H9 (cell line): Measurements from ENCODE around the gene SHANK1. TPM values are rescaled to one million over a fixed set of nuclear protein-coding genes. Genes with fewer than 3 reads are reported as not detected.

ENCODE experiments used
- DNase-seq: peaks from one replicate; pipeline ENCODE4 v3.0.0-alpha.2; 2017
- H2AFZ ChIP-seq: one replicate; pipeline ENCODE4 v1.6.1; 2013; ENCODE audit warnings: mild to moderate bottlenecking, low read length, control low read depth, moderate library complexity
- H2AK5ac ChIP-seq: 2 replicates; pipeline ENCODE4 v1.6.1; 2013; ENCODE audit warnings: low read length, control low read depth, mixed read lengths; ENCODE audit not compliant: insufficient read length
- H2BK120ac ChIP-seq: one replicate; pipeline ENCODE4 v1.6.1; 2013; ENCODE audit warnings: low read depth, mild to moderate bottlenecking, low read length, control low read depth, inconsistent platforms; ENCODE audit not compliant: poor library complexity, severe bottlenecking
- H2BK12ac ChIP-seq: 2 replicates; pipeline ENCODE4 v1.6.1; 2013; ENCODE audit warnings: low read length, control low read depth, mixed read lengths, low read depth; ENCODE audit not compliant: insufficient read length
- H2BK15ac ChIP-seq: 2 replicates; pipeline ENCODE4 v1.6.1; 2013; ENCODE audit warnings: low read depth, low read length, control low read depth
- H2BK20ac ChIP-seq: one replicate; pipeline ENCODE4 v1.6.1; 2013; ENCODE audit warnings: low read depth, mild to moderate bottlenecking, low read length, control low read depth, inconsistent platforms; ENCODE audit not compliant: poor library complexity, severe bottlenecking
- H2BK5ac ChIP-seq: 2 replicates; pipeline ENCODE4 v1.6.1; 2013; ENCODE audit warnings: low read length, control low read depth, mixed read lengths; ENCODE audit not compliant: insufficient read length
- H3K14ac ChIP-seq: 2 replicates; pipeline ENCODE4 v1.6.1; 2013; ENCODE audit warnings: low read length, control low read depth; ENCODE audit not compliant: insufficient read depth
- H3K18ac ChIP-seq: 2 replicates; pipeline ENCODE4 v1.6.1; 2013; ENCODE audit warnings: low read depth, mild to moderate bottlenecking, mixed read lengths, low read length, control low read depth; ENCODE audit not compliant: insufficient read length
- H3K23ac ChIP-seq: 2 replicates; pipeline ENCODE4 v1.6.1; 2013; ENCODE audit warnings: low read length, control low read depth, mixed read lengths, low read depth; ENCODE audit not compliant: insufficient read length
- H3K23me2 ChIP-seq: 2 replicates; pipeline ENCODE4 v1.6.1; 2013; ENCODE audit warnings: low read depth, mild to moderate bottlenecking, mixed read lengths, low read length, control low read depth; ENCODE audit not compliant: insufficient read length, poor library complexity, severe bottlenecking
- H3K27ac ChIP-seq: 2 replicates; pipeline ENCODE4 v1.5.1; 2013; ENCODE audit warnings: low read length, control low read depth, mixed read lengths, low read depth; ENCODE audit not compliant: insufficient read length
- H3K27me3 ChIP-seq: 2 replicates; pipeline ENCODE4 v1.6.1; 2013; ENCODE audit warnings: low read length, control low read depth, inconsistent platforms; ENCODE audit not compliant: insufficient read depth
- H3K4ac ChIP-seq: 2 replicates; pipeline ENCODE4 v1.6.1; 2013; ENCODE audit warnings: low read depth, mild to moderate bottlenecking, control low read depth, inconsistent platforms, low read length, moderate library complexity
- H3K4me1 ChIP-seq: 2 replicates; pipeline ENCODE4 v1.6.1; 2013; ENCODE audit warnings: low read length, control low read depth, inconsistent platforms; ENCODE audit not compliant: insufficient read depth
- H3K4me2 ChIP-seq: 2 replicates; pipeline ENCODE4 v1.6.1; 2013; ENCODE audit warnings: low read length, control low read depth, mixed read lengths; ENCODE audit not compliant: insufficient read length, insufficient read depth
- H3K56ac ChIP-seq: 2 replicates; pipeline ENCODE4 v1.6.1; 2013; ENCODE audit warnings: low read depth, mild to moderate bottlenecking, mixed read lengths, low read length, control low read depth; ENCODE audit not compliant: insufficient read length
- H3K79me1 ChIP-seq: 2 replicates; pipeline ENCODE4 v1.6.1; 2013; ENCODE audit warnings: low read depth, mild to moderate bottlenecking, moderate library complexity, low read length, control low read depth, inconsistent platforms; ENCODE audit not compliant: insufficient read depth, poor library complexity, severe bottlenecking
- H3K79me2 ChIP-seq: 2 replicates; pipeline ENCODE4 v1.6.1; 2013; ENCODE audit warnings: low read length, control low read depth, inconsistent platforms; ENCODE audit not compliant: insufficient read depth
- H3K9ac ChIP-seq: 2 replicates; pipeline ENCODE4 v1.6.1; 2013; ENCODE audit warnings: low read length, control low read depth, mixed read lengths; ENCODE audit not compliant: insufficient read length; ENCODE audit errors: extremely low read depth
- H3K9me3 ChIP-seq: one replicate; pipeline ENCODE4 v1.6.1; 2013; ENCODE audit warnings: low read depth, low read length, inconsistent platforms; ENCODE audit not compliant: control insufficient read depth
- H3T11ph ChIP-seq: one replicate; pipeline ENCODE4 v1.6.1; 2013; ENCODE audit warnings: mild to moderate bottlenecking, low read length, control low read depth, inconsistent platforms
- H4K20me1 ChIP-seq: one replicate; pipeline ENCODE4 v1.6.1; 2013; ENCODE audit not compliant: control insufficient read depth, insufficient read length, insufficient read depth
- H4K5ac ChIP-seq: 2 replicates; pipeline ENCODE4 v1.6.1; 2013; ENCODE audit warnings: low read depth, mild to moderate bottlenecking, mixed read lengths, low read length, control low read depth; ENCODE audit not compliant: insufficient read length
- H4K8ac ChIP-seq: replicated peaks from 2 replicates; pipeline ENCODE4 v1.6.1; 2013; ENCODE audit warnings: low read length, control low read depth, mixed read lengths, low read depth; ENCODE audit not compliant: insufficient read length
- H4K91ac ChIP-seq: 2 replicates; pipeline ENCODE4 v1.6.1; 2013; ENCODE audit warnings: low read depth, mild to moderate bottlenecking, moderate library complexity, mixed read lengths, low read length, control low read depth; ENCODE audit not compliant: insufficient read length
- H3K27ac Mint-ChIP-seq, 3 experiments: 2 replicates in 2 of 3; 3 replicates in 1 of 3; pipeline ENCODE4 v1.8.0; 2020 to 2021; ENCODE audit warnings: mixed read lengths in 3 of 3, mild to moderate bottlenecking in 1 of 3, moderate library complexity in 1 of 3
- H3K27me3 Mint-ChIP-seq: 2 replicates; pipeline ENCODE4 v1.8.0; 2021; ENCODE audit warnings: low read depth, mild to moderate bottlenecking, moderate library complexity, mixed read lengths
- H3K36me3 Mint-ChIP-seq, 3 experiments: 2 replicates in 2 of 3; 3 replicates in 1 of 3; pipeline ENCODE4 v1.8.0; 2020 to 2021; ENCODE audit warnings: low read depth in 3 of 3, mixed read lengths in 3 of 3; ENCODE audit not compliant: insufficient read depth in 1 of 3
- H3K4me1 Mint-ChIP-seq, 2 experiments: 2 replicates each; pipeline ENCODE4 v1.8.0; 2020; ENCODE audit warnings: mixed read lengths in 2 of 2
- H3K4me3 Mint-ChIP-seq, 2 experiments: 2 replicates in 1 of 2; 3 replicates in 1 of 2; pipeline ENCODE4 v1.8.0; 2020 to 2021; ENCODE audit warnings: mild to moderate bottlenecking in 2 of 2, mixed read lengths in 2 of 2, moderate library complexity in 1 of 2
- H3K9me3 Mint-ChIP-seq, 2 experiments: 2 replicates in 1 of 2; 3 replicates in 1 of 2; pipeline ENCODE4 v1.8.0; 2020; ENCODE audit warnings: mild to moderate bottlenecking in 2 of 2, mixed read lengths in 2 of 2, moderate library complexity in 1 of 2
- CTCF ChIP-seq: fragments of 200-600 bp; sonication (generic); conservative IDR thresholded peaks from 3 replicates; pipeline ENCODE4 v1.8.0; 2021; ENCODE audit warnings: antibody characterized with exemption, mild to moderate bottlenecking
- WGBS: extraction: QIAGEN DNeasy Blood & Tissue Kit; methylation state at CpG from one replicate; pipeline ENCODE4 v1.1.7; 2013; ENCODE audit warnings: missing lambda C conversion rate, low lambda C conversion rate, mixed read lengths; ENCODE audit not compliant: insufficient read length; ENCODE audit errors: extremely low coverage; 5-methylcytosine and 5-hydroxymethylcytosine counted together
- total RNA-seq: library from RNA; stranded (reverse); gene quantifications from 2 replicates; pipeline ENCODE4 v1.2.1, GENCODE V29; 2021

Gene SHANK1
- total RNA-seq, 1 experiment from 2014 or later: 1.7 TPM

DNA sequence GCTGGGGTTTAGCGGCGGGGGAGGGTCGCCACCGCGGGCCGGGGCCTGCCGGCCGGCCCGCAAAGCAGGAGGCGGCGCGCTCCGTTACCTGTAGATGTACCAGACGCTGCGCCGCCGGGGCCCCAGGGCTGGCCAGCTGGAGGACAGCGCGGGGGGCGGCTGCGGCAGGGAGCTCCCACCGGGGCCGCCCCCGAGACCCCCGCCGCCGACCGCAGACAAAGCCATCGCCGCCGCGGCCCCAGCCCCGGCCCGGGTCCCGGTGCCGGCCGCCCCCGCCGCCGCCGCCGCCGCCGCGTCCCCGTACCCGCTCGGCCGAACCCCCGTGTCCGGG, 24.8 kb downstream of the SHANK1 start:
- Histone ChIP-seq H3K9me3 (no peaks in the 10 kb centered on the region), H3K23me2 (peaks cover 9% of the 10 kb centered on the region), H3K27me3 (peaks cover 37% of the 10 kb centered on the region; the same call in 1 of the 2 replicates), H3K4me2 (peak overlapping the region; percentile 9), H2BK20ac (no peak overlapping the region), H3K9ac (no peak overlapping the region), H3K18ac (no peak overlapping the region), H3K4ac (no peak overlapping the region), H3K79me1 (no peaks in the 10 kb centered on the region), H3K56ac (no peak overlapping the region), H2BK120ac (no peak overlapping the region), H3K4me1 (peaks cover 3% of the 10 kb centered on the region; the same call in 1 of the 2 replicates), H3K23ac (no peak overlapping the region), H3K27ac (no peak overlapping the region), H2AFZ (no peak overlapping the region), H3K14ac (no peak overlapping the region), H2AK5ac (no peak overlapping the region), H4K91ac (no peak overlapping the region), H2BK5ac (no peak overlapping the region), H3T11ph (no peak overlapping the region), H4K8ac (no peak overlapping the region), H4K5ac (no peak overlapping the region), H4K20me1 (peaks cover 2% of the 10 kb centered on the region), H2BK15ac (no peak overlapping the region), H2BK12ac (no peak overlapping the region), H3K79me2 (no peaks in the 10 kb centered on the region)
- DNase-seq: no peak
- no peak for TF ChIP-seq CTCF
- no peaks in the 10 kb centered on the region for H3K36me3 Mint-ChIP-seq
- H3K9me3 Mint-ChIP-seq: no peaks in the 10 kb centered on the region
- H3K27ac Mint-ChIP-seq: no peak overlapping the region
- H3K4me3 Mint-ChIP-seq: no peak overlapping the region; a peak in 1 of 5 replicates
- H3K27me3 Mint-ChIP-seq: peaks cover 92% of the 10 kb centered on the region
- no CpG with 5 or more reads among the region's 51 CpGs for WGBS
- peaks cover 3 to 29% of the 10 kb centered on the region in 2 experiments for H3K4me1 Mint-ChIP-seq
